GM12864 (cell line): ENCODE results near the gene REG1B.
A peak's percentile ranks its signal among the peaks of the same experiment; 100 is the strongest.

Experiments
- DNase-seq: peaks from one replicate; pipeline ENCODE4 v3.0.0-alpha.2; 2011; ENCODE audit warnings: low read depth
- H3K4me3 ChIP-seq: 2 replicates; pipeline ENCODE4 v1.5.1; 2011; ENCODE audit warnings: mild to moderate bottlenecking, low read depth, low read length, control low read depth
- TF ChIP-seq, protein P1 (sequence below): IDR thresholded peaks from 2 replicates; pipeline ENCODE4 v1.5.1; 2011; ENCODE audit warnings: low read depth, mild to moderate bottlenecking, moderate library complexity, low read length, control low read depth, inconsistent platforms; ENCODE audit errors: missing control alignments

REG1B gene

GRCh38 chr2:79041032-79041448 lies 46.8 kb downstream of the REG1B start:
- DNase-seq: no peak
- TF ChIP-seq, protein P1, sequence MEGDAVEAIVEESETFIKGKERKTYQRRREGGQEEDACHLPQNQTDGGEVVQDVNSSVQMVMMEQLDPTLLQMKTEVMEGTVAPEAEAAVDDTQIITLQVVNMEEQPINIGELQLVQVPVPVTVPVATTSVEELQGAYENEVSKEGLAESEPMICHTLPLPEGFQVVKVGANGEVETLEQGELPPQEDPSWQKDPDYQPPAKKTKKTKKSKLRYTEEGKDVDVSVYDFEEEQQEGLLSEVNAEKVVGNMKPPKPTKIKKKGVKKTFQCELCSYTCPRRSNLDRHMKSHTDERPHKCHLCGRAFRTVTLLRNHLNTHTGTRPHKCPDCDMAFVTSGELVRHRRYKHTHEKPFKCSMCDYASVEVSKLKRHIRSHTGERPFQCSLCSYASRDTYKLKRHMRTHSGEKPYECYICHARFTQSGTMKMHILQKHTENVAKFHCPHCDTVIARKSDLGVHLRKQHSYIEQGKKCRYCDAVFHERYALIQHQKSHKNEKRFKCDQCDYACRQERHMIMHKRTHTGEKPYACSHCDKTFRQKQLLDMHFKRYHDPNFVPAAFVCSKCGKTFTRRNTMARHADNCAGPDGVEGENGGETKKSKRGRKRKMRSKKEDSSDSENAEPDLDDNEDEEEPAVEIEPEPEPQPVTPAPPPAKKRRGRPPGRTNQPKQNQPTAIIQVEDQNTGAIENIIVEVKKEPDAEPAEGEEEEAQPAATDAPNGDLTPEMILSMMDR: peak; percentile 27
- H3K4me3 ChIP-seq: no peak overlapping the region

GRCh38 chr2:79039944-79040343 lies 47.8 kb downstream of the REG1B start:
- H3K4me3 ChIP-seq: no peak overlapping the region
- TF ChIP-seq, protein P1: no peak
- DNase-seq: no peak
